A549 (cell line): ENCODE measurements around the gene UMAD1.

ENCODE experiments used
- JUN ChIP-seq, 2 experiments: fragments of >200 bp; sonication (Bioruptor Twin); formaldehyde crosslinking; IDR thresholded peaks; 2 replicates in 1 of 2; 3 replicates in 1 of 2; pipeline ENCODE4 v1.6.1; 2016 to 2017
- JUNB ChIP-seq: fragments of >200 bp; sonication (Bioruptor Twin); formaldehyde crosslinking; IDR thresholded peaks from 2 replicates; pipeline ENCODE4 v1.6.1; 2016
- MAZ ChIP-seq: fragments of 150-350 bp; IDR thresholded peaks from 2 replicates; pipeline ENCODE4 v1.6.1; 2014; ENCODE audit warnings: antibody characterized with exemption, low read depth, low read length, borderline replicate concordance
- NR3C1 ChIP-seq: fragments of >200 bp; sonication (Bioruptor Twin); formaldehyde crosslinking; IDR thresholded peaks from 3 replicates; pipeline ENCODE4 v1.6.1; 2017
- POLR2A ChIP-seq: IDR thresholded peaks from 2 replicates; pipeline ENCODE4 v1.6.1; 2012; ENCODE audit warnings: mild to moderate bottlenecking, low read length
- RAD21 ChIP-seq, 2 experiments: fragments of >200 bp in 1 of 2; sonication (Bioruptor Twin) in 1 of 2; formaldehyde crosslinking in 1 of 2; IDR thresholded peaks in 1 of 2; conservative IDR thresholded peaks in 1 of 2; 2 replicates in 1 of 2; 3 replicates in 1 of 2; pipeline ENCODE4 v1.6.1; 2012 to 2018; ENCODE audit warnings: inconsistent platforms in 1 of 2
- RFX5 ChIP-seq: fragments of 450-650 bp; IDR thresholded peaks from 2 replicates; pipeline ENCODE4 v1.7.1; 2014; ENCODE audit warnings: antibody characterized with exemption, mild to moderate bottlenecking, moderate library complexity
- SMC3 ChIP-seq: fragments of >200 bp; sonication (Bioruptor Twin); formaldehyde crosslinking; IDR thresholded peaks from 3 replicates; pipeline ENCODE4 v1.6.1; 2018; ENCODE audit warnings: inconsistent platforms
- SREBF2 ChIP-seq: fragments of 450-650 bp; IDR thresholded peaks from 2 replicates; pipeline ENCODE4 v1.6.1; 2014; ENCODE audit warnings: mild to moderate bottlenecking, moderate library complexity
- TF ChIP-seq, protein P1 (sequence below): fragments of >200 bp; sonication (Bioruptor Twin); formaldehyde crosslinking; IDR thresholded peaks from 3 replicates; pipeline ENCODE4 v1.5.1; 2016
- TF ChIP-seq, protein P2 (sequence below): IDR thresholded peaks from 2 replicates; pipeline ENCODE4 v1.6.1; 2012
- TF ChIP-seq, protein P3 (sequence below): fragments of 250-450 bp; sonication (Bioruptor Pico); IDR thresholded peaks from 2 replicates; pipeline ENCODE4 v1.5.0; 2021; ENCODE audit warnings: mild to moderate bottlenecking, moderate library complexity, borderline replicate concordance

DNA sequence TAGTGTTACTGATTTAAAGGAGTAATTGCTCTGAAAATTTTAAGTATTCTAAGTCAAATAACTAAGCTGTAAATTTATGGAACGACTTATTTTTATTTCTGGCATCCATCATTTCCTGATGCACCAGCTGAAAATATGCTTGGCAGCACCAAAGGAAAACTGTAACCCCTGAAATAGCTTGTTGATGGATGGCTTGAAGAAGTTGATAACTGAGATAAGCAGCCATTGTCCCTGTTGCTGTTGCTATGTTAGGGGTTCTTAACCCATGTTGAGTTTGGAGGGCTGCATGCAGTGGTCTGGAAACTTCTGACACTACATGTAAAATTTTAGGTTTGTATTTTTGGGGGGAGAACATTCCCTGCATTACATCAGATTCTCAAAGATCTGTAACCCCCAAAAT is 47.2 kb downstream of the UMAD1 start:
- TF ChIP-seq, protein P1, sequence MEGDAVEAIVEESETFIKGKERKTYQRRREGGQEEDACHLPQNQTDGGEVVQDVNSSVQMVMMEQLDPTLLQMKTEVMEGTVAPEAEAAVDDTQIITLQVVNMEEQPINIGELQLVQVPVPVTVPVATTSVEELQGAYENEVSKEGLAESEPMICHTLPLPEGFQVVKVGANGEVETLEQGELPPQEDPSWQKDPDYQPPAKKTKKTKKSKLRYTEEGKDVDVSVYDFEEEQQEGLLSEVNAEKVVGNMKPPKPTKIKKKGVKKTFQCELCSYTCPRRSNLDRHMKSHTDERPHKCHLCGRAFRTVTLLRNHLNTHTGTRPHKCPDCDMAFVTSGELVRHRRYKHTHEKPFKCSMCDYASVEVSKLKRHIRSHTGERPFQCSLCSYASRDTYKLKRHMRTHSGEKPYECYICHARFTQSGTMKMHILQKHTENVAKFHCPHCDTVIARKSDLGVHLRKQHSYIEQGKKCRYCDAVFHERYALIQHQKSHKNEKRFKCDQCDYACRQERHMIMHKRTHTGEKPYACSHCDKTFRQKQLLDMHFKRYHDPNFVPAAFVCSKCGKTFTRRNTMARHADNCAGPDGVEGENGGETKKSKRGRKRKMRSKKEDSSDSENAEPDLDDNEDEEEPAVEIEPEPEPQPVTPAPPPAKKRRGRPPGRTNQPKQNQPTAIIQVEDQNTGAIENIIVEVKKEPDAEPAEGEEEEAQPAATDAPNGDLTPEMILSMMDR = no peak
- TF ChIP-seq POLR2A (no peak), RFX5 (no peak), RAD21 (conservative IDR thresholded peaks at IDR 0.05 in 1 of 2, IDR thresholded peaks at IDR 0.05 in 1 of 2) (no peak), SMC3 (no peak), NR3C1 (no peak), MAZ (no peak), JUN (IDR thresholded peaks at IDR 0.05) (no peak), JUNB (no peak), SREBF2 (no peak)
- TF ChIP-seq, protein P2, sequence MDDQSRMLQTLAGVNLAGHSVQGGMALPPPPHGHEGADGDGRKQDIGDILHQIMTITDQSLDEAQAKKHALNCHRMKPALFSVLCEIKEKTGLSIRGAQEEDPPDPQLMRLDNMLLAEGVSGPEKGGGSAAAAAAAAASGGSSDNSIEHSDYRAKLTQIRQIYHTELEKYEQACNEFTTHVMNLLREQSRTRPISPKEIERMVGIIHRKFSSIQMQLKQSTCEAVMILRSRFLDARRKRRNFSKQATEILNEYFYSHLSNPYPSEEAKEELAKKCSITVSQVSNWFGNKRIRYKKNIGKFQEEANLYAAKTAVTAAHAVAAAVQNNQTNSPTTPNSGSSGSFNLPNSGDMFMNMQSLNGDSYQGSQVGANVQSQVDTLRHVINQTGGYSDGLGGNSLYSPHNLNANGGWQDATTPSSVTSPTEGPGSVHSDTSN = no peak
- TF ChIP-seq, protein P3, sequence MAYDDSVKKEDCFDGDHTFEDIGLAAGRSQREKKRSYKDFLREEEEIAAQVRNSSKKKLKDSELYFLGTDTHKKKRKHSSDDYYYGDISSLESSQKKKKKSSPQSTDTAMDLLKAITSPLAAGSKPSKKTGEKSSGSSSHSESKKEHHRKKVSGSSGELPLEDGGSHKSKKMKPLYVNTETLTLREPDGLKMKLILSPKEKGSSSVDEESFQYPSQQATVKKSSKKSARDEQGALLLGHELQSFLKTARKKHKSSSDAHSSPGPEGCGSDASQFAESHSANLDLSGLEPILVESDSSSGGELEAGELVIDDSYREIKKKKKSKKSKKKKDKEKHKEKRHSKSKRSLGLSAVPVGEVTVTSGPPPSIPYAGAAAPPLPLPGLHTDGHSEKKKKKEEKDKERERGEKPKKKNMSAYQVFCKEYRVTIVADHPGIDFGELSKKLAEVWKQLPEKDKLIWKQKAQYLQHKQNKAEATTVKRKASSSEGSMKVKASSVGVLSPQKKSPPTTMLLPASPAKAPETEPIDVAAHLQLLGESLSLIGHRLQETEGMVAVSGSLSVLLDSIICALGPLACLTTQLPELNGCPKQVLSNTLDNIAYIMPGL (CRISPR knock-in tag) = no peak
